Tibial artery (tissue), 4 donors: ENCODE measurements around the gene SPEM2.
A peak's percentile ranks its signal among the peaks of the same experiment; 100 is the strongest.

ENCODE experiments used
- DNase-seq, 2 donors: peaks; one replicate each; pipeline ENCODE4 v3.0.0-alpha.2; 2019
- H3K27ac ChIP-seq, 2 donors: fragments of 200-600 bp; sonication (generic) in 1 of 2; 1 replicate in 1 of 2; 2 replicates in 1 of 2; pipeline ENCODE4 v1.5.1; 2018 to 2019; ENCODE audit warnings: mild to moderate bottlenecking in 1 of 2
- H3K27me3 ChIP-seq, 2 donors: fragments of 200-600 bp; sonication (generic) in 1 of 2; one replicate each; pipeline versions ENCODE4 v1.5.1 to v1.6.0; 2016 to 2019
- H3K36me3 ChIP-seq, 3 donors: fragments of 200-600 bp; sonication (generic) in 2 of 3; one replicate each; pipeline ENCODE4 v1.5.1; 2016 to 2019; ENCODE audit warnings: mild to moderate bottlenecking in 2 of 3
- H3K4me1 ChIP-seq, 4 donors: fragments of 200-600 bp; sonication (generic) in 2 of 4; 1 replicate in 3 of 4; 2 replicates in 1 of 4; pipeline ENCODE4 v1.5.1; 2016 to 2019
- H3K4me3 ChIP-seq, 2 donors: fragments of 200-600 bp; sonication (generic) in 1 of 2; 1 replicate in 1 of 2; 2 replicates in 1 of 2; pipeline ENCODE4 v1.5.1; 2018 to 2019; ENCODE audit warnings: mild to moderate bottlenecking in 2 of 2
- H3K9me3 ChIP-seq, 3 donors: fragments of 200-600 bp; sonication (generic) in 1 of 3; one replicate each; pipeline ENCODE4 v1.5.1; 2016 to 2019
- CTCF ChIP-seq, 2 experiments: fragments of 200-600 bp in 1 of 2; fragments of 450-650 bp in 1 of 2; IDR thresholded peaks; one replicate each; pipeline ENCODE4 v1.5.1; 2017 to 2019; ENCODE audit warnings: antibody characterized with exemption in 2 of 2, mild to moderate bottlenecking in 1 of 2, moderate library complexity in 1 of 2
- intact Hi-C: fragments of 100-400 bp; cut with DNase I; formaldehyde crosslinking; loops from one replicate; pipeline ENCODE4 v1.15.0; 2023; ENCODE audit warnings: low total_unique reads

Gene SPEM2

GRCh38 chr17:7465597-7466275 lies 40.3 kb downstream of the SPEM2 start:
- intact Hi-C loops: no loop called here
- no peak for DNase-seq
- Histone ChIP-seq H3K4me3 (no peak overlapping the region), H3K36me3 (peaks cover 31 to 56% (median 44%) of the 10 kb centered on the region in 3 donors), H3K27me3 (no peaks in the 10 kb centered on the region), H3K27ac (peak overlapping the region in 1 of 2 donors; percentile 10), H3K4me1 (peaks cover 7 to 48% (median 24%) of the 10 kb centered on the region in 4 donors), H3K9me3 (no peaks in the 10 kb centered on the region)
- no peak for TF ChIP-seq CTCF (IDR thresholded peaks at IDR 0.05)

- intact Hi-C loops: no loop called here
- Histone ChIP-seq H3K4me1 (peaks cover 7 to 54% (median 24%) of the 10 kb centered on the region in 4 donors), H3K27ac (peak overlapping the region in 1 of 2 donors; percentile 10), H3K36me3 (peaks cover 31 to 56% (median 44%) of the 10 kb centered on the region in 3 donors), H3K27me3 (no peaks in the 10 kb centered on the region), H3K4me3 (no peak overlapping the region), H3K9me3 (no peaks in the 10 kb centered on the region)
- DNase-seq: no peak
- no peak for TF ChIP-seq CTCF (IDR thresholded peaks at IDR 0.05)
These were observed 40.9 kb downstream of the SPEM2 start for GRCh38 chr17:7466318-7466638.

GRCh38 chr17:7466639-7467341 lies 41.4 kb downstream of the SPEM2 start:
- H3K4me3 ChIP-seq: no peak overlapping the region
- peaks cover 31 to 53% (median 42%) of the 10 kb centered on the region in 3 donors for H3K36me3 ChIP-seq
- peaks cover 7 to 59% (median 27%) of the 10 kb centered on the region in 4 donors for H3K4me1 ChIP-seq
- intact Hi-C loops: no loop called here
- no peak for TF ChIP-seq CTCF (IDR thresholded peaks at IDR 0.05)
- no peaks in the 10 kb centered on the region for H3K9me3 ChIP-seq
- peak overlapping the region; percentile 10 to 38 for H3K27ac ChIP-seq
- H3K27me3 ChIP-seq: no peaks in the 10 kb centered on the region
- DNase-seq: peak; percentile 62 to 79

- Histone ChIP-seq H3K4me3 (no peak overlapping the region), H3K9me3 (no peaks in the 10 kb centered on the region), H3K27ac (peak overlapping the region in 1 of 2 donors; percentile 38), H3K27me3 (no peaks in the 10 kb centered on the region), H3K4me1 (peaks cover 7 to 63% (median 28%) of the 10 kb centered on the region in 4 donors), H3K36me3 (peaks cover 26 to 46% (median 36%) of the 10 kb centered on the region in 3 donors)
- no peak for TF ChIP-seq CTCF (IDR thresholded peaks at IDR 0.05)
- intact Hi-C loops: no loop called here
- no peak for DNase-seq
These were observed 42.1 kb downstream of the SPEM2 start for GRCh38 chr17:7467498-7467897.

- Histone ChIP-seq H3K27ac (no peak overlapping the region), H3K36me3 (peaks cover 19 to 38% (median 28%) of the 10 kb centered on the region in 3 donors), H3K4me3 (no peak overlapping the region), H3K4me1 (peaks cover 7 to 63% (median 29%) of the 10 kb centered on the region in 4 donors), H3K9me3 (no peaks in the 10 kb centered on the region), H3K27me3 (no peaks in the 10 kb centered on the region)
- intact Hi-C loops: no loop called here
- no peak for TF ChIP-seq CTCF (IDR thresholded peaks at IDR 0.05)
- no peak for DNase-seq
These were observed 42.9 kb downstream of the SPEM2 start for GRCh38 chr17:7468290-7468689.
